Mesothelial cell of epicardium (in vitro differentiated cells): ENCODE results near the gene TMSB4X. TPM values are rescaled to one million over a fixed set of nuclear protein-coding genes. Genes with fewer than 3 reads are reported as not detected.

Experiments used
- DNase-seq, 2 experiments: peaks; one replicate each; pipeline ENCODE4 v3.0.0; 2021; ENCODE audit warnings: low spot score in 2 of 2; ENCODE audit not compliant: unreplicated experiment in 2 of 2
- H3K27ac Mint-ChIP-seq: 2 replicates; pipeline ENCODE4 v1.8.0; 2021; ENCODE audit warnings: mixed read lengths
- H3K27me3 Mint-ChIP-seq: 2 replicates; pipeline ENCODE4 v1.8.0; 2021; ENCODE audit warnings: low read depth, mixed read lengths
- H3K36me3 Mint-ChIP-seq: 2 replicates; pipeline ENCODE4 v1.8.0; 2021; ENCODE audit warnings: mixed read lengths
- H3K4me1 Mint-ChIP-seq: 2 replicates; pipeline ENCODE4 v1.8.0; 2021; ENCODE audit warnings: mixed read lengths
- H3K4me3 Mint-ChIP-seq: 2 replicates; pipeline ENCODE4 v1.8.0; 2021; ENCODE audit warnings: mild to moderate bottlenecking, moderate library complexity, mixed read lengths
- H3K9me3 Mint-ChIP-seq: 2 replicates; pipeline ENCODE4 v1.8.0; 2021; ENCODE audit warnings: mixed read lengths
- total RNA-seq: library from RNA; stranded (reverse); gene quantifications from 3 replicates; pipeline ENCODE4 v1.2.1, GENCODE V29; 2021
- TF ChIP-seq, protein P1 (sequence below): fragments of 200-600 bp; sonication (generic); IDR thresholded peaks from one replicate; pipeline ENCODE4 v1.5.0; 2021; ENCODE audit warnings: antibody characterized with exemption; ENCODE audit not compliant: unreplicated experiment

Gene TMSB4X
- total RNA-seq, 1 donor from 2014 or later, result 2,121 TPM

DNA sequence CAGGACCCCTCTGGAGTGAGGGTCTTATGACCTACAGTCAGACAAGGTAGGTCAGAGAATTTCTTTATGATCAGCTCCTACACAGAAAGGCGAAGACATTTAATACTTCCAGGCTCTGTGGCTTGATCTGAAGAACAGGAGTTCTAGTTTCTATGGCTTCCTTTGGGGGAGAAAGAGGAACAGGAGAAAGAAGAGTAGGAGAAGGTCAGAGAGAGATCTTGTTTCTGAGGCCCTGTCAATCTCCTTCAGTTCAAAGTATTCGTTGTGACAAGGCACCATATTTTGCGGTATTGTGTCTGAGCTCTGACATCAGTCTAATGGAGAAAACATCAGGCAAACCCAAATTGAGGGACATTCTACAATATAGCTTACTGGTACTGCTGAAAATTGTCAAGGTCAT, 16.7 kb downstream of the TMSB4X start:
- TF ChIP-seq, protein P1, sequence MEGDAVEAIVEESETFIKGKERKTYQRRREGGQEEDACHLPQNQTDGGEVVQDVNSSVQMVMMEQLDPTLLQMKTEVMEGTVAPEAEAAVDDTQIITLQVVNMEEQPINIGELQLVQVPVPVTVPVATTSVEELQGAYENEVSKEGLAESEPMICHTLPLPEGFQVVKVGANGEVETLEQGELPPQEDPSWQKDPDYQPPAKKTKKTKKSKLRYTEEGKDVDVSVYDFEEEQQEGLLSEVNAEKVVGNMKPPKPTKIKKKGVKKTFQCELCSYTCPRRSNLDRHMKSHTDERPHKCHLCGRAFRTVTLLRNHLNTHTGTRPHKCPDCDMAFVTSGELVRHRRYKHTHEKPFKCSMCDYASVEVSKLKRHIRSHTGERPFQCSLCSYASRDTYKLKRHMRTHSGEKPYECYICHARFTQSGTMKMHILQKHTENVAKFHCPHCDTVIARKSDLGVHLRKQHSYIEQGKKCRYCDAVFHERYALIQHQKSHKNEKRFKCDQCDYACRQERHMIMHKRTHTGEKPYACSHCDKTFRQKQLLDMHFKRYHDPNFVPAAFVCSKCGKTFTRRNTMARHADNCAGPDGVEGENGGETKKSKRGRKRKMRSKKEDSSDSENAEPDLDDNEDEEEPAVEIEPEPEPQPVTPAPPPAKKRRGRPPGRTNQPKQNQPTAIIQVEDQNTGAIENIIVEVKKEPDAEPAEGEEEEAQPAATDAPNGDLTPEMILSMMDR, result no peak
- H3K27ac Mint-ChIP-seq, result no peak overlapping the region

DNA sequence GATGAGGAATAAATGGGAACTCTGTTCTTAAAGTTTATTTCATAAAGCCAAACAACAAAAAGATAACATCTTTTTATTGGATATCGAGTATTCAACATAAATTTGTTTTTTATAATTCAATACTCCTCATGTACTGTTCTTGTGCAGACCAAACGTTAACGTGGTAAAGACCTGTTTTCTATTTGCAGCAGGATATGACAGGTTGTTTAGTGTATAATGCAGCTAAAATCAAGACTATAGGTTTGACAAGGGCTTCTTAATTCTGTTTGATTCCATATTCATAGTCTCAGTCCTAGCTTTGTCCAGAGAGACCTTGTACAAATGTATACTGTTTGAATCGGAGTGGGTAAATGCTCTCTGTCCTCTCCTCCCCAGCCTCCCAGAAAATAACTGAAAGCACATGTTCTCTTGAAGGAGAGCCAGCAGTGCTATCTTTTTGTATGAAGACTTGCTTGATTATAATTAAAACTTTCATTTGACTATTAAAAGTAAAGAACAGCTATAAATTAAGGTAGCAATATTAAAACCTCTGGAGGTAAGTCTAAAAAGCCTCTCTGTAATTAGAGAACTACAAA, 17.7 kb downstream of the TMSB4X start:
- H3K4me1 Mint-ChIP-seq, result peaks cover 31% of the 10 kb centered on the region
- peaks cover 31% of the 10 kb centered on the region for H3K9me3 Mint-ChIP-seq
- no peaks in the 10 kb centered on the region for H3K36me3 Mint-ChIP-seq
- H3K4me3 Mint-ChIP-seq, result no peak overlapping the region
- no peaks in the 10 kb centered on the region for H3K27me3 Mint-ChIP-seq
- TF ChIP-seq, protein P1, result no peak
- peak overlapping the region; percentile 77 for H3K27ac Mint-ChIP-seq
- no peak for DNase-seq

More for the DNA sequence above, 16.7 kb downstream of the TMSB4X start:
- peaks cover 31% of the 10 kb centered on the region for H3K9me3 Mint-ChIP-seq
- H3K4me1 Mint-ChIP-seq, result peaks cover 36% of the 10 kb centered on the region
- no peaks in the 10 kb centered on the region for H3K27me3 Mint-ChIP-seq
- no peak overlapping the region for H3K4me3 Mint-ChIP-seq
- no peaks in the 10 kb centered on the region for H3K36me3 Mint-ChIP-seq
- no peak for DNase-seq

DNA sequence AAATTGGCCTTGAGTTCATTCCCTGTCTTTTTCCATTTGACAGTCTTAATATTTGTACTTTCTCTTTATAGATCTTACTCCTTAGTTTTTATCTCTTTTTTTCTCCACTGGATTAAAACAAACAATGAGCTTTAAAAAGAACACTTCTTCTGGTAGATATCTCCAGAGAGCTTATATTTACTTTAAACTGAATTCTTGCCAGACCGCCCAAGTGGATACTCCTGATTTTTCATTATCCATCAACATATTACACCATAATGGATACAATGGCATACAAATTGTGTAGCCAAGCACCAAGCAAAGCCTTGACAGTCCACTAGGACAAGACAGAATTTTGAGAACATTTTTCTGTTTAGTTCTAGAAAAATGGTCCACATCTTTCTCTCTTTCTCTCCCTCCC, 18.9 kb downstream of the TMSB4X start:
- H3K4me1 Mint-ChIP-seq, result peaks cover 35% of the 10 kb centered on the region
- TF ChIP-seq, protein P1, result no peak
- no peak overlapping the region for H3K27ac Mint-ChIP-seq

DNA sequence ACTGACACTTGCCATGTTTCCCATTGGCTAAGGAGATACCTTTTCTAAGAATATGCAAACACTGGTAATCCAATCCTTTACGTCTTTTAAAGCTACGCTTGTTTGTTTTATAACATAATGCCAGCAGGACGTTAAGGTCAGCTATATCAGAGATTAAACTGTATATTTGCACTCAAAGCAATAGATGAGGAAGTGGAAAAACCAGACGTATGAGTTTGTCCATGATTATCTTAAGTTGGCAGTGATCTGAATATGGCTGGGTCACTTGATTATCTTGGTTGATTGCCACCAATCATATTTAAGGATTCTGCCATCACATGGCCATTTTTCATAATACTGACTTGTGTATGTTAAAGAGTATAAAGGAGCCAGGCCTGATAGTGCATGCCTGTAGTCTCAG, 19.4 kb downstream of the TMSB4X start:
- Mint-ChIP-seq H3K27me3 (no peaks in the 10 kb centered on the region), H3K36me3 (no peaks in the 10 kb centered on the region), H3K4me1 (peaks cover 33% of the 10 kb centered on the region), H3K27ac (no peak overlapping the region), H3K4me3 (no peak overlapping the region), H3K9me3 (peaks cover 26% of the 10 kb centered on the region)
- no peak for DNase-seq
- TF ChIP-seq, protein P1, result no peak

More for the DNA sequence above, 18.9 kb downstream of the TMSB4X start:
- no peaks in the 10 kb centered on the region for H3K36me3 Mint-ChIP-seq
- H3K27me3 Mint-ChIP-seq, result no peaks in the 10 kb centered on the region
- DNase-seq, result no peak
- H3K9me3 Mint-ChIP-seq, result peaks cover 26% of the 10 kb centered on the region
- H3K4me3 Mint-ChIP-seq, result no peak overlapping the region

DNA sequence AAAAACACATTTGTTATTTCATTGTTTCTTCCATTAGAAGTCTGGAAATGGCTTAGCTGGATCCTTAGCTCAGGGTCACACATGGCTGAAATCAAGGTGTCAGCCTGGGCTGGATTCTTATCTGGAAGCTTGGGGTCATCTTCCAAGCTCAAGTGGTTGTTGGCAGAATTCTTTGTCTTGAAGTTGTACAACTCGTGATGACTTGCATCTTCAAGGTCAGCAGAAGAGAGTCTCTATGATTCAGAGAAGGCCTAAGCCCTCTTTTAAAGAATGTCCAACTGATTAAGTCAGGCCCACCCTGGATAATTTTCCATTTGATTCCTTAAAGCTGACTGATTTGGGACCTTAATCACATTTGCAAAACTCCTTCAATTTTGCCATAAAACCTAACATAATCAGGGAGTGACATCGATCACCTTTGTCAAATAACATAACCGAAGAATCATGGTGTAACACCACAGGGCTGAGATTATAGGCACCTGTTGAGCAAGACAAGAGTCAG, 22.1 kb downstream of the TMSB4X start:
- Mint-ChIP-seq H3K27ac (no peak overlapping the region), H3K36me3 (no peaks in the 10 kb centered on the region), H3K4me3 (no peak overlapping the region), H3K27me3 (no peaks in the 10 kb centered on the region), H3K9me3 (peaks cover 16% of the 10 kb centered on the region), H3K4me1 (peaks cover 44% of the 10 kb centered on the region)
- DNase-seq, result no peak
- TF ChIP-seq, protein P1, result no peak
